Upper lobe of left lung (tissue), 4 donors: ENCODE data around the gene ADD1.

Experiments
- CTCF ChIP-seq, 6 experiments: fragments of 450-650 bp in 4 of 6; fragments of 200-600 bp in 2 of 6; sonication (generic) in 2 of 6; IDR thresholded peaks; one replicate each; pipeline ENCODE4 v1.5.1; 2016 to 2019; ENCODE audit warnings: antibody characterized with exemption in 6 of 6
- POLR2A ChIP-seq, 4 donors: fragments of 450-650 bp; IDR thresholded peaks; one replicate each; pipeline ENCODE4 v1.5.1; 2016 to 2017; ENCODE audit warnings: antibody characterized with exemption in 4 of 4, mild to moderate bottlenecking in 2 of 4

- no peak for TF ChIP-seq CTCF (IDR thresholded peaks at IDR 0.05)
- TF ChIP-seq POLR2A (IDR thresholded peaks at IDR 0.05): no peak
These were observed 29.9 kb upstream of the ADD1 start for GRCh38 chr4:2813446-2814405.
